Subcutaneous adipose tissue (tissue), 4 donors: ENCODE results near the gene MARVELD1. TPM values are rescaled to one million over a fixed set of nuclear protein-coding genes. Genes with fewer than 3 reads are reported as not detected.

Experiments used
- total RNA-seq, 4 donors: library from RNA; depleted of rRNA; stranded (reverse); fragments of >200 nt; gene quantifications; one replicate each; pipeline ENCODE4 v1.1.0, GENCODE V29; 2016
- TF ChIP-seq, protein P1 (sequence below): fragments of 450-650 bp; IDR thresholded peaks from one replicate; pipeline ENCODE4 v1.5.1; 2016; ENCODE audit warnings: low read depth, mild to moderate bottlenecking, control low read depth, antibody characterized with exemption, moderate library complexity

The MARVELD1 gene
- total RNA-seq, 4 donors from 2014 or later: 13.0 to 21.6 (median 20.8) TPM

GRCh38 chr10:97731346-97732051, 18.0 kb downstream of the MARVELD1 start:
- TF ChIP-seq, protein P1, sequence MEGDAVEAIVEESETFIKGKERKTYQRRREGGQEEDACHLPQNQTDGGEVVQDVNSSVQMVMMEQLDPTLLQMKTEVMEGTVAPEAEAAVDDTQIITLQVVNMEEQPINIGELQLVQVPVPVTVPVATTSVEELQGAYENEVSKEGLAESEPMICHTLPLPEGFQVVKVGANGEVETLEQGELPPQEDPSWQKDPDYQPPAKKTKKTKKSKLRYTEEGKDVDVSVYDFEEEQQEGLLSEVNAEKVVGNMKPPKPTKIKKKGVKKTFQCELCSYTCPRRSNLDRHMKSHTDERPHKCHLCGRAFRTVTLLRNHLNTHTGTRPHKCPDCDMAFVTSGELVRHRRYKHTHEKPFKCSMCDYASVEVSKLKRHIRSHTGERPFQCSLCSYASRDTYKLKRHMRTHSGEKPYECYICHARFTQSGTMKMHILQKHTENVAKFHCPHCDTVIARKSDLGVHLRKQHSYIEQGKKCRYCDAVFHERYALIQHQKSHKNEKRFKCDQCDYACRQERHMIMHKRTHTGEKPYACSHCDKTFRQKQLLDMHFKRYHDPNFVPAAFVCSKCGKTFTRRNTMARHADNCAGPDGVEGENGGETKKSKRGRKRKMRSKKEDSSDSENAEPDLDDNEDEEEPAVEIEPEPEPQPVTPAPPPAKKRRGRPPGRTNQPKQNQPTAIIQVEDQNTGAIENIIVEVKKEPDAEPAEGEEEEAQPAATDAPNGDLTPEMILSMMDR: no peak

- TF ChIP-seq, protein P1: no peak
These were observed 18.5 kb downstream of the MARVELD1 start for GRCh38 chr10:97732052-97732359.

GRCh38 chr10:97733256-97733655, 19.7 kb downstream of the MARVELD1 start:
- TF ChIP-seq, protein P1: no peak

DNA sequence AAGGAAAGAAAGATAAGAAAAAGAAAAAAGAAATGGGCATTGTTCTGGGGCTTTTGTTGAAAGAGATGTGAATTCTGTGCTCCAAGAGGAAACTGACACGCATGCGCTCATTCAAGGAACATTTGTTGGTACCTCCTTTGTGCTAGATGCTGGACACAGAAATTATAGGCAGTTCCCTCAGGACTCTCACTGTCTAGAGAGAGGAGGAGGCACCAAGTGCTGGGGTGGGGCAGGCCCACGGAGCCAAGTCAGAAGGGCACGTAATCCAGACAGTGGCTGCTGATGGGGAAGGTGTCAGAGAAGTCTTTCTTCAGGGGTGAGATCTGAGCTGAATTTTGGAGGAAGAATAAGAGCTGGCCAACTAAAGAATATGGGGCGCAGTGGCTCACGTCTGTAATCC, 20.5 kb downstream of the MARVELD1 start:
- TF ChIP-seq, protein P1: no peak

GRCh38 chr10:97736403-97736901, 22.9 kb downstream of the MARVELD1 start:
- TF ChIP-seq, protein P1: no peak

DNA sequence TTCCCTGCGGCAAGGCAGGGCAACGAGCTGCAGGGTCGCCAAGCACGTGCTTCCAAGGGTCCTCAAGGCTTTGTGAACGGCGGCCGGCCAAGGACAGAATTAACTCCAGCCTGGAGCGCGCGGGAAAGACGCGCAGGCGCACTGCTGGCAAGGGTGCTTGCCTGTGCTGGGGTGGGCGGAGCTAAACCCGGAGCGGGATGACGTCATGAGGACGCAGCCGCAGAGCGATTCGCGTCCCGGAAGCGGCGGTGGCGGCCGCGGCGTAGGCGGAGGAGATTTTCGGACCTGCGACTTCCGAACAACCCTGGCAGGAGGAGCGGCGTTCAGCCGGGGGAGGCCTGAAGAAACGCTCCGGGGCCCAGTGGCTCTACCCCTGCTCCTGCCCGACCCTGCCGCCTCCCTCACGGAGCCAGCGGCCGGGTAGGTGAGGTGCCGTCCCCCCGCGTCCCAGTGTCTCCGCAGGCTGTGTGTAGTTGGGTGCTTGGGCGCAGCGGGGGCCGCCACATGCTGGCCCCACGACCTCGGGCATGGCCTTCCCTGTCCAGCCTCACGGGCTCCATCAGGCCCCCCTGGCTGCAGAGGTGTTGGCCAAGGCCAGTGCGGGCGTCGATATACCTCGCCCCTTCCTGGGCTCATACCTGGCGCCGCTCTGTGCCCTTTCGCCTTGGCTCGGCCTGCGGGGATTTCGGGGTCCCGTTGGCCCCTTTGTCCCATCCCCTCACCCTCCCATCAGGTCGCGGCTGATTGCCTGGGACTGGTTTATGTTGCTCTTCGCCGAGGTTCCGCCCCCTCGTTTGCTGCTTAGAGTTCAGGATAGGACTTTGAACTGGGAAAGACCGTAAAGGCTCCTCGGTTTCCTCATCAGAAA, 23.6 kb downstream of the MARVELD1 start, which contains the start of gene ZFYVE27:
ZFYVE27 (plus strand) TSS at position 227 of the 868 bp plus-strand sequence. CDS start 1,350 bp downstream, outside the sequence.
- TF ChIP-seq, protein P1: no peak

DNA sequence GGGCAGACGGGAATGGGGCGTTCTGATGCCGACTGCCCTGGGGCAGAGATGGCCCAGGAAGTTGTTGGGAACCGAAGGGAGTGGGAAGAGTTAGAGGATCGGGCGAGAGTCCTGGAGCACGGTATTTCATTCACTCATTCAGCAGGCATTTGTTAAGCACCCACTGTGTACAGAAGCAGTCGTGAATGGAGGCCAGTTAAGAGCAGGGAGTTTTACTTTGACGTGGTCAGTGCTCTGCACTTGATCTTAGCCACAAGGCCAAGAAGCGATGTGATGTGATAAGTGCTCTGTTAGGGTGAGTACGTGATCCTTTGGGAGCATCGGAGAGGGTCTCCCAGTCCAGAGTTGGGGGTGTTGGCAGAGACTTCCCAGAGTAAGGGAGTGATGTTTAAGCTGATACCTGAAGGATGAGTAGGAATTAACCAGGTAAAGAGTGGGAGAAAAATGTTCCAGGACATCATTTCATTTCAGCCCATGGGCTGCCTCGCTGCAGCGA, 24.3 kb downstream of the MARVELD1 start:
- TF ChIP-seq, protein P1: no peak
